Activated CD4-positive, alpha-beta T cell treated with anti-CD3 and anti-CD28 coated beads, Interleukin-10, Interleukin-2, amounts not matched to agents 100 ng/mL and 50 ng/mL, durations not matched to agents 16 hours and 8 hours (primary cell): ENCODE measurements around the gene POTEF.
"Not testable (repeated sequence)": the region's sequence is repeated elsewhere in the genome, so short reads cannot be mapped to it uniquely, and the experiment has no call there.

ENCODE experiments used
- DNase-seq: peaks from one replicate; pipeline ENCODE4 v3.0.0-alpha.2; 2020

The POTEF gene

GRCh38 chr2:130102597-130103363 is 26.2 kb downstream of the POTEF start:
- not testable (repeated sequence) for DNase-seq

GRCh38 chr2:130062645-130063044 is 66.4 kb downstream of the POTEF start:
- not testable (repeated sequence) for DNase-seq

GRCh38 chr2:130059982-130060381 is 69.0 kb downstream of the POTEF start:
- not testable (repeated sequence) for DNase-seq

- not testable (repeated sequence) for DNase-seq
Measured at GRCh38 chr2:130056336-130056735, 72.7 kb downstream of the POTEF start.

GRCh38 chr2:130053217-130053911 is 75.7 kb downstream of the POTEF start:
- DNase-seq: not testable (repeated sequence)

- not testable (repeated sequence) for DNase-seq
Measured at GRCh38 chr2:130052376-130052775, 76.6 kb downstream of the POTEF start.

GRCh38 chr2:130048422-130048821 is 80.6 kb downstream of the POTEF start:
- DNase-seq: not testable (repeated sequence)

GRCh38 chr2:130038265-130038603 is 90.8 kb downstream of the POTEF start:
- DNase-seq: not testable (repeated sequence)

GRCh38 chr2:130025931-130026330 is 103.1 kb downstream of the POTEF start:
- DNase-seq: not testable (repeated sequence)
